ENCODE results near the gene GPR141.

GRCh38 chr7:37669818-37670217 is 13.7 kb upstream of the GPR141 start:
- no peak for TF ChIP-seq CHD4 (IDR thresholded peaks at IDR 0.05; ENCODE audit: borderline replicate concordance, low read length)
- TF ChIP-seq EZH2 (conservative IDR thresholded peaks at IDR 0.05; ENCODE audit: low read depth, low read length): no peak
- TF ChIP-seq PREB (CRISPR knock-in tag; IDR thresholded peaks at IDR 0.05): no peak
- TF ChIP-seq DZIP1 (CRISPR knock-in tag; IDR thresholded peaks at IDR 0.05): no peak
